T-helper 22 cell (primary cell): ENCODE results near the gene TLR5.

ENCODE experiments used
- DNase-seq: peaks from one replicate; pipeline ENCODE4 v3.0.0-alpha.2; 2020; ENCODE audit warnings: low read depth

The TLR5 gene

DNA sequence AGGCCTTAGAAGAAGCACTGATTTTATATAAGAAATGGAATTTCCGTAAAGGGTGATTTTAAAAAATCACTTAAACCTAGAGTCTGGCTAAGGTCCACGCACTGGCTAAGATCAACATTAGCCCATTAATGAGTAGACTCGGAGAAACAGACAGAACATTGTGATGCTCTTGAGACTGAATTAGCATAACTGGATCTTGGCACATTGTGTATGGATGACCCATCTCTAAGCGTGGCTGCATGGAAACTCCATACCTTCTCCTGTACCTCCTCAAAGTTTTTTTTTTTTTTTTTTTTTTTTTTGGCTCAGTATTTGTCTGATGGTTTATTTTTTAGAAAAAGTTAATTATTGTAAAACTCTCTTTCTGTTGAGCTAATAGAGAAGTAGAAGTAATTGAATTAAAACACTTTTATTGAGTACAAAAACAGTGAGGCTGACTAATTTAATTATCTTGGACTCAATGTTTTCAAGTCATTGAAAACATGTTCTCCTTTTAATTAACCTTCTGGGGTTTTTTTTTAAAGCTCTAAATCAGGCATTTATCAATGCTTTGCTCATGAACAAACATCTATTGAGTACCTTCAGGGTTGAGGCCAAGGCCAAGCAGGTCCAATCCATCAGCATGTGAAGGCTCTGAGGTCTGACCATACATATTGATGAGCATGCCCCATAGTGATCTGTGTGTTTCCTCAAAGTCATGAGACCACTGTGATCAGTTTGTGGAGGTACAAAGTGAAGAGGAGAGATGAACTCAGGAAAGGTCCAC, 74.0 kb downstream of the TLR5 start:
- no peak for DNase-seq

DNA sequence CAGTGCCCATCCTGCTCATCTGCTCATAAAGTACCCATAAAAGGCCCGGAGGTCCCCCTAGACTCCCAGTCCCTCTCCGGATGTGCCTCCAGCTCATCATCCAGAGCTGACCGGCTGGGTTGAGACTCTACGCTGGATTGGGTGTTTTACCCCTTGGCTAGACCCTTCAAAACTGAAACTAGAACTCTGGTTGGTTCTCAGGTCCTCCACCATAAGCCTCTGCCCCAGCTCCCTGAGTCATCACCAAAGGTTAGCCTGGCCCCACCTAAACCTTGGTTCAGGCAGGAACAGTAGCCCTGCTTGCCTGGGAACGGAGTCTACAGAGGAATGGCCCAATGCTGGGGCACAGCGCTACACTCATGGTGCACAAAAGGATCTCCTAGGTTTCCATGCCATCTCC, 75.1 kb downstream of the TLR5 start:
- DNase-seq, result no peak

GRCh38 chr1:223066415-223066814, 76.6 kb downstream of the TLR5 start:
- DNase-seq, result no peak

DNA sequence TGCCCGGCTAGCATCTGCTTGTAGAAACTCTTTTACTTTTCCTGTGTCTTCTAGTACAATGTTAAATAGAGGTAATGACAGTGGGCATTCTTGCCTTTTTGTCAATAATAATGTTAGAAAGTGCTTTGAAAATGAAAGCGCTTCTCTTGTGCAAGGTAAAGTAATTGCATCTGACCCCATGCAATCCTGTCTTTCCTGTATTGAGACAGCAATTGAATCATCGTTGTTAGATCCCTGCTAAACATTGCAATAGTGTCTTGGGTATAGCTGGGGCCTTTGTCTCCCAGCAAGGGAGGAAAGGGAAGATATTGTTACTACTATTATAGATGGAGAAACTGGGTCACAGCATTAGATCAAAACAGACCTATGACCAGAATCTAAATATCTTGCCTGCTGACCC, 80.9 kb downstream of the TLR5 start:
- no peak for DNase-seq

GRCh38 chr1:223059526-223059925, 83.5 kb downstream of the TLR5 start:
- no peak for DNase-seq
